Aorta (tissue), 5 donors: ENCODE results near the gene YES1. TPM values are rescaled to one million over a fixed set of nuclear protein-coding genes. Genes with fewer than 3 reads are reported as not detected.

Source experiments
- ATAC-seq: fragments of 200-7000 bp; cut with Tn5 transposase; one replicate; pipeline ENCODE4 v1.9.1; 2022; ENCODE audit warnings: moderate library complexity; ENCODE audit not compliant: low FRiP score
- DNase-seq, 2 donors: peaks; one replicate each; pipeline ENCODE4 v3.0.0-alpha.2; 2020
- H3K27ac ChIP-seq, 2 donors: one replicate each; pipeline ENCODE4 v1.5.1; 2013; ENCODE audit warnings: low read length in 2 of 2, mild to moderate bottlenecking in 2 of 2, moderate library complexity in 2 of 2, control low read depth in 1 of 2, inconsistent platforms in 1 of 2, low read depth in 1 of 2
- H3K27me3 ChIP-seq, 2 donors: one replicate each; pipeline ENCODE4 v1.6.1; 2013; ENCODE audit warnings: control low read depth in 1 of 2, low read length in 1 of 2, mild to moderate bottlenecking in 1 of 2, moderate library complexity in 1 of 2; ENCODE audit not compliant: insufficient read depth in 2 of 2, control insufficient read depth in 1 of 2
- H3K36me3 ChIP-seq, 2 donors: one replicate each; pipeline ENCODE4 v1.6.1; 2013; ENCODE audit warnings: control low read depth in 1 of 2, low read length in 1 of 2, mild to moderate bottlenecking in 1 of 2; ENCODE audit not compliant: insufficient read depth in 2 of 2, control insufficient read depth in 1 of 2
- H3K4me1 ChIP-seq, 2 donors: one replicate each; pipeline ENCODE4 v1.6.1; 2013; ENCODE audit warnings: low read length in 2 of 2, control low read depth in 1 of 2, mild to moderate bottlenecking in 1 of 2, moderate library complexity in 1 of 2; ENCODE audit not compliant: insufficient read depth in 2 of 2, control insufficient read depth in 1 of 2
- H3K4me3 ChIP-seq, 2 donors: one replicate each; pipeline ENCODE4 v1.5.1; 2013; ENCODE audit warnings: low read length in 2 of 2, control low read depth in 1 of 2, mild to moderate bottlenecking in 1 of 2
- H3K9me3 ChIP-seq: one replicate; pipeline ENCODE4 v1.6.1; 2013; ENCODE audit warnings: mild to moderate bottlenecking, low read length; ENCODE audit not compliant: control insufficient read depth
- WGBS, 2 donors: extraction: QIAGEN DNeasy Blood & Tissue Kit; methylation state at CpG; one replicate each; pipeline ENCODE4 v1.1.7; 2013; 5-methylcytosine and 5-hydroxymethylcytosine counted together
- intact Hi-C, 2 donors: fragments of 100-400 bp; cut with DNase I; formaldehyde crosslinking; loops; one replicate each; pipeline versions ENCODE4 v1.14.2 to v1.15.0; 2022
- polyA plus RNA-seq, 2 donors: library from polyadenylated mRNA; stranded (reverse); fragments of 200-250 nt; gene quantifications; one replicate each; pipeline ENCODE4 v1.2.3, GENCODE V29; 2013
- total RNA-seq, 2 donors: library from RNA; stranded (reverse); fragmentation: NEBNext Ultra II Directional; extraction: Animal tissue kit (Norgen Biotek cat#: 25700); gene quantifications; one replicate each; pipeline ENCODE4 v1.2.1, GENCODE V29; 2021
- donor health status: healthy with polysubstance abuse.
- donor health status: Bipolar disorder and iron deficiency.
- donor health status: DM: no; HTN: no; CAD: no.
- donor health status: DM: no; HTN: no; CAD: no.
- donor health status: DM: yes; HTN: yes; CAD: no.

The YES1 gene
- total and polyA plus RNA-seq, 4 donors = 8.9 to 37.0 (median 28.3) TPM

DNA sequence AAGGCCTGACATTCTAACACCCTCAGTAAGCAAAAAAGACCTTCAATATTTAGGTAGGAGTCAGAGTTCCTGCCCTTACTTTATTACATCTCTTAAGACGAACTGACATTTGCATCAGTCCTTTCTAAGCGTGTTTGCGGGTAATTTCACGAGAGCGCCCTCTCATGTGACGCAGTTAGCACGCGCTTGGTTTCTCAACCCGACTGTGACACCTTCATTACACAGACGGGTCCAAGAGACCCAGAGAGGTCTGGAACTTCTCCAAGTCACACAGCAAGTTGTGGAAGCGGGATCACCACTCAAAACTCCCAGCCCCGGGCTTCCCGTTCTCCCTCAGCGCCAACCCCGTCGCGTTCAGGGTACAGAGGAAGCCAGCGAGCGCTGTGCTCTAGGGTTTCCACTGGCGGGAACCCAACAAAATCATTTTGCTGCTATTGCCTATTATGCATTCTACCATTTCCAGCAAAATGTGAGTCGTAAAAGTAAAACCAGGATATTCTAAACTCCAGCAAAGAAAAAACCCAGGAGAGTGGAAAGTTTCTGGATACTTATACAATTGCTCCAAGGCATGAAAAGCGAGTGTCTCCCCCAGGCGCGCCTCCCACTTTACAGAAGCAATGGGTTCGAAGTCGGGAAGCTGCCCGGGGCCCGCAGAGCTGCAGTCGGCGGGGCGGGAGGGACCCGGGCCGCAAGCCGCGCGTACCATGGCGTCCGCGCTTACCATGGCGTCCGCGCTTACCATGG lies 100.2 kb downstream of the YES1 start:
- peak overlapping the region in 1 of 2 donors; percentile 7 for H3K27ac ChIP-seq
- peak; percentile 84 for ATAC-seq
- WGBS, 2 donors = 0 to 1% methylated on average over 38 to 42 of the region's 42 CpGs
- intact Hi-C loops = loop anchor here in 1 of 2 donors (2.0 to 10.0 kb wide), 2 partner anchors 101 to 1943 kb away; partner anchors contain the start of genes SMCHD1 and YES1
- DNase-seq = peak; percentile 83 to 85
- no peaks in the 10 kb centered on the region for H3K36me3 ChIP-seq
- H3K4me1 ChIP-seq = no peaks in the 10 kb centered on the region
- no peaks in the 10 kb centered on the region for H3K27me3 ChIP-seq
- no peaks in the 10 kb centered on the region for H3K9me3 ChIP-seq
- peak overlapping the region; percentile 81 to 85 for H3K4me3 ChIP-seq

DNA sequence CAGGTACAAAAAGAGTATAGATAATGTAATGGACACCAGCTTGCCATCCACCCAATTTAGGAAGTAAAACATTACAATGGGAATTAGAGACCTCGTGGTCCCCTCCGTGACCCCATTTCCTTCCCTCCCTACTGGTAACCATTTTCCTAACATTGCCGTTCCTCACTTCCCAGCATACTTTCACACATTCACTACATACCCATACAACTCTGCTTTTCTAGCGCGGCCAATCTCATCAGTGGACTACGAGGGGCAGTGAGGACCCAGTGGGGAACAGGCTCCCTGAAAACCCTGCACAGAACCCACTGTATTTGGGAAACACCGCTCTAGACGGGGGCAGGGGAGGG lies 100.8 kb downstream of the YES1 start:
- Histone ChIP-seq H3K9me3 (no peaks in the 10 kb centered on the region), H3K4me3 (peak overlapping the region; percentile 81 to 85), H3K4me1 (no peaks in the 10 kb centered on the region), H3K36me3 (no peaks in the 10 kb centered on the region), H3K27ac (no peak overlapping the region), H3K27me3 (no peaks in the 10 kb centered on the region)
- intact Hi-C loops = loop anchor here in 1 of 2 donors (10.0 kb wide), 1 partner anchor 1944 kb away; the partner anchor contains the start of gene SMCHD1
- ATAC-seq (peak; percentile 26), DNase-seq (no peak)
- WGBS, 2 donors = 4 to 8% methylated on average over 8 of the region's 8 CpGs

DNA sequence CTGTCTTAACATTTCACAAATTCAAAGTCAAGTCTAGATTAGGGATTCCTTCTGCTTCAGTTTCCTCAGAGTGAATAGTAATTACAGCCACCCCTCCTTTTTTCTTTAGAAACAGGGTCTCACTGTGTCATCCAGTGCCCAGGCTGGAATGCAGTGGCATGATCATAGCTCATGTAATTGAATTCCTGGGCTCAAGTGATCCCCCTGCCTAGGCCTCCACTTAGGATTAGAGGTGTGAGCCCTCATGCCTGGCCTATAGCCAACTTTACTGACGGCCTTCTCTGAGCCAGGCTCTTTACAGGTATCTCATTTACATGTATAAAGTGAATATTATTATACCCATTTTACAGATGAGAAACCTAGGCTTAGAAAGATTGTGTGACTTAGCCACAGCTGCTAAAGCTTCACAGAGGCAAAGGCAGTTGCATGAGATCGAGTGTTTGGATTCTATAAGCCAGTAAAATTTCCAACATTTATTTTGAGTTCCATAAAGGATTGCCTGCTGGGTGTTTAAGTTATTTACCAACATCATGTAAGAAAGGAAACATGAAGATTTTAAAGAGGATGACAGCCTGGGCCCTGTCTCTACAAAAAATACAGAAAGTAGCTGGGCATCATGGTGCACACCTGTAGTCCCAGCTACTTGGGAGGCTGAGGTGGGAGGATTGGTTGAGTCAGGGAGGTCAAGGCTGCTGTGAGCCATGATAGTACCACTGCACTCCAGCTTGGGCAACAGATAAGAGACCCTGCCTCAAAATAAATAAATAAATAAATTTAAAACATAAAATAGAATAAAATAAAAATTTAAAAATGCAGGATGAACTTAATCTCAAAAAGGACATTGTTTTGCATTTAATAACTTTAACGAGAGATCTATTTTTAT lies 101.4 kb downstream of the YES1 start:
- ATAC-seq (no peak), DNase-seq (no peak)
- H3K4me3 ChIP-seq = no peak overlapping the region
- intact Hi-C loops = loop anchor here in 1 of 2 donors (10.0 kb wide), 1 partner anchor 1944 kb away; the partner anchor contains the start of gene SMCHD1
- H3K9me3 ChIP-seq = no peaks in the 10 kb centered on the region
- H3K27ac ChIP-seq = no peak overlapping the region
- H3K27me3 ChIP-seq = no peaks in the 10 kb centered on the region
- 74 to 78% methylated on average over 3 of the region's 3 CpGs for WGBS, 2 donors
- no peaks in the 10 kb centered on the region for H3K4me1 ChIP-seq
- H3K36me3 ChIP-seq = no peaks in the 10 kb centered on the region

DNA sequence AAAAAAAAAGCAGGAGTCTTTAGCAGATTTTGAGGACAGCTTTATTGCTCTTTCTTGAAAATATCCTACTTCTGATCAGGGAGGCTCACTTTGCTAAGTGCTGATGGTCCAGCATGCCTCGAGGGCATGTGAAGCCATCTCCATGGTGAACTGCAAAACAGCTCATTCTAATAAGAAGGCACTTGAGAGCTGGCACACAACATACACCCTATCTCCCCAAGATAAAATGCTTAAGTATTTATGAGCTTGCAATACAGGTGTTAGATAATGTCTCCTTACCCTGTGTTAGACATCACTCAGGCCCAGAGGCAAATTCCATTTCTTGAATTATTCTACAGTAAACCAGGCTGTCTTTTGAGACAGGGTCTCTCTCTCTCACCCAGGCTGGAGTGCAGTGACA lies 102.3 kb downstream of the YES1 start:
- intact Hi-C loops = loop anchor here in 1 of 2 donors (10.0 kb wide), 1 partner anchor 1945 kb away; the partner anchor contains the start of gene SMCHD1
- DNase-seq (no peak), ATAC-seq (no peak)
- H3K4me1 ChIP-seq = no peaks in the 10 kb centered on the region
- H3K27ac ChIP-seq = no peak overlapping the region
- H3K9me3 ChIP-seq = no peaks in the 10 kb centered on the region
- H3K36me3 ChIP-seq = peaks cover 0 to under 1% of the 10 kb centered on the region in 2 donors
- WGBS, 2 donors = 91 to 95% methylated on average over 1 of the region's 1 CpG
- no peak overlapping the region for H3K4me3 ChIP-seq
- no peaks in the 10 kb centered on the region for H3K27me3 ChIP-seq

DNA sequence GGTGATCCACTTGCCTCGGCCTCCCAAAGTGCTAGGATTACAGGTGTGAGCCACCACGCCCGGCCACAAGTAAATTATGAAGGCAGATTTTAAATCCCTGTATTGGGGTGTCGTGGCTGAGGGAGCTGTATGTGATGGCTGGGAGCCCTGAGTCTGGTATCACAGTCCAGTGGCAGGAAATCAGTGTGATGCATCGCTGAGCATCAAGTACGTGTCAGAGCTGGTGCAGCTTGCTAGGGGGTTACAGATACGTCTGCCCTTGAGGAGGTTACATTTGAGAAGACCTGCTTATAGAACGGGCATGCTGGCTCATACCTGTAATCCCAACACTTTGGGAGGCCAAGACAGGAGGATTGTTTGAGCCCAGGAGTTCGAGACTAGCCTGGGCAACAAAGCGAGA lies 103.9 kb downstream of the YES1 start:
- WGBS, 2 donors = 90 to 97% methylated on average over 10 of the region's 10 CpGs
- no peak overlapping the region for H3K27ac ChIP-seq
- intact Hi-C loops = no loop called here
- H3K36me3 ChIP-seq = peaks cover 0 to 3% of the 10 kb centered on the region in 2 donors
- H3K4me1 ChIP-seq = no peaks in the 10 kb centered on the region
- no peak overlapping the region for H3K4me3 ChIP-seq
- H3K9me3 ChIP-seq = no peaks in the 10 kb centered on the region
- DNase-seq (no peak), ATAC-seq (no peak)
- H3K27me3 ChIP-seq = no peaks in the 10 kb centered on the region

DNA sequence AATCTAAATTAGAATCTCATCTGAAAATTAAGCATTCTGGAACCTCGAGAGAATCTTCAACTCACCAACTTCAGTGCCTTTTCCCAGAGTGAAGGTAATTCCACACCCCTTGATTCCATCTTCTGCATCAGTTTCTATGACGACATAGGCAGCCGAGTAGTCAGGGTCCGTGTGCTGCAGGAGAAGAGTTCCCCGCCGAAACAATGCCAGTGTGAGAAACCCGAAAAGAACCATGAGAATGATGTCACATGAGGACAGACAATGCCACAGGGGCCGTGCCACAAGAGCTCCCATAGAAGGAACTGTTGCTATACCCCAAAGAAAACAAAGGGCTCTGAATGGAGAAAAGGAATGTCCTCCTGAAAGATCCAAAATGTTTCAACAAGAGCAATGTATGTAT lies 105.6 kb downstream of the YES1 start:
- DNase-seq = no peak

DNA sequence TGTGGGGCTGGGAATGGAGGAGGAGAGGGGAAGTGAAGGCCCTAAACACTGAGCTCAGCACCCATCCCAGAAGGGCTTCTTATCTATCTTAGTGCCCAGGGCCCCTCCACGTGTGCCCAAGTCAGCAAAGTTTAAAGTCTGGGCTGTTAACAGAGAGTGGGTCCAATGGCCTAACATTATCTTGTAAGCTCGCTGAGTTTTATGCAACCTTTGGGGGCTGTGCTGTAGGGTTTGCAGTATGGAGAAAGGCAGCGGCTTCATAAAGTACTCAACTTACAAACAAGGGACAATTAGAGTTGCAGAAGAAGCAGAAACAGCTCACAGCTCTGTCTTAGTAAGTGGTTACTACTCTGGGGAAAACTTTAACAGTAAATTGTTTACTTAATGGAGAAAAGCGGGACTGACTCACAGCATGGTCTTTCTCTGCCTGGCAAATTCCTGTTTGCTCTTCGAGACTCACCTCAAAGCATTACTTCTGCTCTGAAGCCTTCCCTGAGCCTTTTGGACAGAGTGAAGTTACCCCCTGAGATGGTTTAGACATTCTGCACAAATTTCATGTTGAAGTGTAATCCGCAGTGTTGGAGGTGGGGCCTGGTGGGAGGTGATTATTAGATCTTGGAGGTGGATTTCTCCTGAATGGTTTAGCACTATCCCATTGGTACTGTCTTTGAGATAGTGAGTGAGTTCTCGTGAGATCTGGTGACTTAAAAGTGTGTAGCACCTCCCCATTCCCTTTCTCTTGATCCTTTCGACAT lies 108.7 kb downstream of the YES1 start:
- Histone ChIP-seq H3K27ac (no peak overlapping the region), H3K9me3 (no peaks in the 10 kb centered on the region), H3K4me1 (no peaks in the 10 kb centered on the region), H3K36me3 (peaks cover 0 to 3% of the 10 kb centered on the region in 2 donors), H3K4me3 (no peak overlapping the region), H3K27me3 (no peaks in the 10 kb centered on the region)
- WGBS, 2 donors = 77 to 80% methylated on average over 8 of the region's 8 CpGs
- intact Hi-C loops = no loop called here
- DNase-seq = no peak
- ATAC-seq = peak; percentile 36

More for the DNA sequence above, 105.6 kb downstream of the YES1 start:
- H3K9me3 ChIP-seq = no peaks in the 10 kb centered on the region
- peaks cover 0 to 3% of the 10 kb centered on the region in 2 donors for H3K36me3 ChIP-seq
- intact Hi-C loops = no loop called here
- WGBS, 2 donors = 90% methylated on average over 8 of the region's 8 CpGs
- H3K27ac ChIP-seq = no peak overlapping the region
- no peaks in the 10 kb centered on the region for H3K27me3 ChIP-seq
- H3K4me3 ChIP-seq = no peak overlapping the region
- ATAC-seq = no peak
- no peaks in the 10 kb centered on the region for H3K4me1 ChIP-seq

DNA sequence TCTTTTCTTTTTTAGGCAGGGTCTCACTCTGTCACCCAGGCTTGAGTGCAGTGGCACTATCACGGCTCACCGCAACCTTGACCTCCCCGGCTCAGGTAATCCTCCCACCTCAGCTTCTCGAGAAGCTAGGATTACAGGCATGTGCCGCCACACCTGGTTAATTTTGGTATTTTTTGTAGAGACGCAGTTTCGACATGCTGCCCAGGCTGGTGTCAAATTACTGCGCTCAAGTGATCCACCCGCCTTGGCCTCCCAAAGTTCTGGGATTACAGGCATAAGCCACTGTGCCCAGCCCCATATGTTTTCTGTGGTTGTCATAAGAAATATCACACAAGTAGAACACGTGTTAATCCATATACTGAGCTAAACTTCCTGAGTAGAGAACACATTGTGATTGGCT lies 114.2 kb downstream of the YES1 start:
- WGBS, 2 donors = 79 to 88% methylated on average over 10 of the region's 10 CpGs
- H3K9me3 ChIP-seq = no peaks in the 10 kb centered on the region
- H3K4me3 ChIP-seq = no peak overlapping the region
- intact Hi-C loops = no loop called here
- H3K27me3 ChIP-seq = no peaks in the 10 kb centered on the region
- peaks cover 0 to 2% of the 10 kb centered on the region in 2 donors for H3K36me3 ChIP-seq
- ATAC-seq (no peak), DNase-seq (peak in 1 of 2 donors; percentile 15)
- H3K27ac ChIP-seq = no peak overlapping the region
- no peaks in the 10 kb centered on the region for H3K4me1 ChIP-seq
